Measurements from ENCODE around the gene CLASP1. TPM values are rescaled to one million over a fixed set of nuclear protein-coding genes. Genes with fewer than 3 reads are reported as not detected.

CLASP1 gene
- total RNA-seq, 4 donors from 2014 or later, result 43.0 to 53.9 (median 51.3) TPM

GRCh38 chr2:121501554-121501953 is 147.7 kb downstream of the CLASP1 start:
- Histone ChIP-seq H3K4me3 (no peak overlapping the region), H3K27me3 (no peaks in the 10 kb centered on the region), H3K27ac (no peak overlapping the region), H3K9me3 (no peaks in the 10 kb centered on the region), H3K4me1 (no peaks in the 10 kb centered on the region), H3K36me3 (peaks cover 0 to 28% (median 12%) of the 10 kb centered on the region in 4 donors)
- in situ Hi-C loops (cut with MboI; ENCODE audit: low pct_ligation_motif_present in 1 of 4, low pct_unique_long_range_greater_than_20kb in 1 of 4, low sequenced_read_pairs in 3 of 4) (no loop called here), intact Hi-C loops (cut with DNase I; ENCODE audit: low total_unique reads) (no loop called here)
- WGBS, 2 donors (ENCODE audit: low coverage in 1 of 2), result 97 to 100% methylated on average over 2 of the region's 2 CpGs
- DNase-seq, result no peak
- no peak for TF ChIP-seq EP300 (IDR thresholded peaks at IDR 0.05; ENCODE audit: low read depth)
- no peak for TF ChIP-seq POLR2A (IDR thresholded peaks at IDR 0.05)
- TF ChIP-seq CTCF (IDR thresholded peaks at IDR 0.05), result no peak
- TF ChIP-seq POLR2AphosphoS5 (IDR thresholded peaks at IDR 0.05), result no peak

- H3K36me3 ChIP-seq, result peaks cover 0 to 28% (median 12%) of the 10 kb centered on the region in 4 donors
- H3K27ac ChIP-seq, result no peak overlapping the region
- no peaks in the 10 kb centered on the region for H3K4me1 ChIP-seq
- H3K27me3 ChIP-seq, result no peaks in the 10 kb centered on the region
- intact Hi-C loops (cut with DNase I; ENCODE audit: low total_unique reads) (no loop called here), in situ Hi-C loops (cut with MboI; ENCODE audit: low pct_ligation_motif_present in 1 of 4, low pct_unique_long_range_greater_than_20kb in 1 of 4, low sequenced_read_pairs in 3 of 4) (no loop called here)
- TF ChIP-seq EP300 (IDR thresholded peaks at IDR 0.05; ENCODE audit: low read depth) (no peak), POLR2A (IDR thresholded peaks at IDR 0.05) (no peak), CTCF (IDR thresholded peaks at IDR 0.05) (no peak), POLR2AphosphoS5 (IDR thresholded peaks at IDR 0.05) (no peak)
- WGBS, 2 donors (ENCODE audit: low coverage in 1 of 2), result 68 to 100% methylated on average over 1 of the region's 1 CpG
- DNase-seq, result no peak
- no peak overlapping the region for H3K4me3 ChIP-seq
- H3K9me3 ChIP-seq, result no peaks in the 10 kb centered on the region
These were observed 148.2 kb downstream of the CLASP1 start for GRCh38 chr2:121501031-121501430.

- TF ChIP-seq POLR2AphosphoS5 (IDR thresholded peaks at IDR 0.05) (no peak), EP300 (IDR thresholded peaks at IDR 0.05; ENCODE audit: low read depth) (no peak), CTCF (IDR thresholded peaks at IDR 0.05) (no peak), POLR2A (IDR thresholded peaks at IDR 0.05) (no peak)
- H3K36me3 ChIP-seq, result peaks cover 0 to 28% (median 12%) of the 10 kb centered on the region in 4 donors
- no peaks in the 10 kb centered on the region for H3K27me3 ChIP-seq
- no peaks in the 10 kb centered on the region for H3K9me3 ChIP-seq
- no peaks in the 10 kb centered on the region for H3K4me1 ChIP-seq
- in situ Hi-C loops (cut with MboI; ENCODE audit: low pct_ligation_motif_present in 1 of 4, low pct_unique_long_range_greater_than_20kb in 1 of 4, low sequenced_read_pairs in 3 of 4), result no loop called here
- H3K4me3 ChIP-seq, result no peak overlapping the region
- WGBS, 2 donors (ENCODE audit: low coverage in 1 of 2), result 83 to 97% methylated on average over 1 of the region's 1 CpG
- DNase-seq, result no peak
- intact Hi-C loops (cut with DNase I; ENCODE audit: low total_unique reads), result no loop called here
- no peak overlapping the region for H3K27ac ChIP-seq
These were observed 150.5 kb downstream of the CLASP1 start for GRCh38 chr2:121498731-121499130.

GRCh38 chr2:121492409-121492808 is 156.9 kb downstream of the CLASP1 start:
- no peak for TF ChIP-seq EP300 (IDR thresholded peaks at IDR 0.05; ENCODE audit: low read depth)
- no peak for TF ChIP-seq CTCF (IDR thresholded peaks at IDR 0.05)
- no peak for TF ChIP-seq POLR2A (IDR thresholded peaks at IDR 0.05)
- TF ChIP-seq POLR2AphosphoS5 (IDR thresholded peaks at IDR 0.05), result no peak
- Histone ChIP-seq H3K27ac (no peak overlapping the region), H3K36me3 (no peaks in the 10 kb centered on the region), H3K9me3 (no peaks in the 10 kb centered on the region), H3K4me1 (peaks cover 0 to 14% (median 4%) of the 10 kb centered on the region in 4 donors), H3K4me3 (no peak overlapping the region), H3K27me3 (no peaks in the 10 kb centered on the region)
- intact Hi-C loops (cut with DNase I; ENCODE audit: low total_unique reads), result loop anchor here (1.0 kb wide), 1 partner anchor 35 kb away; no protein-coding TSS in a partner anchor
- in situ Hi-C loops (cut with MboI; ENCODE audit: low pct_ligation_motif_present in 1 of 4, low pct_unique_long_range_greater_than_20kb in 1 of 4, low sequenced_read_pairs in 3 of 4), result no loop called here
- WGBS, 2 donors (ENCODE audit: low coverage in 1 of 2), result 77 to 82% methylated on average over 3 of the region's 3 CpGs
- DNase-seq, result no peak
